Uterus (tissue), 2 donors: ENCODE data around the gene DNAJB14.

Source experiments
- POLR2A ChIP-seq, 2 donors: fragments of 450-650 bp; IDR thresholded peaks; one replicate each; pipeline ENCODE4 v1.6.1; 2016; ENCODE audit warnings: antibody characterized with exemption in 2 of 2, mild to moderate bottlenecking in 1 of 2, moderate library complexity in 1 of 2
- TF ChIP-seq, protein P1 (sequence below), 4 experiments: fragments of 200-600 bp in 2 of 4; fragments of 450-650 bp in 2 of 4; sonication (generic) in 2 of 4; IDR thresholded peaks; one replicate each; pipeline ENCODE4 v1.5.1; 2016 to 2019; ENCODE audit warnings: antibody characterized with exemption in 4 of 4, mild to moderate bottlenecking in 2 of 4, moderate library complexity in 1 of 4

DNA sequence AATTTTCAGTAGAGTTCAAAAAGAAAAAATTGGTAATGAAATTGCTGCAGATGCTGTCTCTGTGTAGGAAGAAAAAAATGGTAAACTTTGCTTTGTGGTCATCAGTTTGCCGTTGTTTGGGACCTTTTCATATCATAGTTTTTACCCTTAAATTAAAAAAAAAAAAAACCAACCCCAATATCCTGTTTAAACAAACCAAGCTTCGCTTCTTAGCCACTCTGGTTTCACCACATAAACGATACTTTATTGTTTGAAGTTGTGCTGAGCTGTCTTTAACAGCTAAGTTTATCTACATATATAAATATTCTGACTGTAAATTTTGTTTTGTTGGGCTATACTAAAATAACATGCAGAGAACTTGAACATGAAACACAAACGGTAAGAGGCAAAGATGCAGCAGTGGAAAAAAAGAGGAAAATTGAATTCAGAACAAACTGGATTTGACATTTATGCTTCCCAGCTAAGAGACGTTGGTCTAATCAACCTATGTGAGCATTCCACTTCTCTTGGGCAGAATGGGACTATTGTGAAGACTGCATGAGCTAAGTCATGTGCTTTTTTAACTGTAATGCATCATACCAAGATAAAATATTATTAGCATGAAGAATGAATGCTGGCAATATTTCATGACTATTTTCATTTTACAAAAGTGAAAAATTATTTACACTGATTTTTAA, 19.4 kb upstream of the DNAJB14 start:
- TF ChIP-seq POLR2A (IDR thresholded peaks at IDR 0.05) = no peak
- TF ChIP-seq, protein P1, sequence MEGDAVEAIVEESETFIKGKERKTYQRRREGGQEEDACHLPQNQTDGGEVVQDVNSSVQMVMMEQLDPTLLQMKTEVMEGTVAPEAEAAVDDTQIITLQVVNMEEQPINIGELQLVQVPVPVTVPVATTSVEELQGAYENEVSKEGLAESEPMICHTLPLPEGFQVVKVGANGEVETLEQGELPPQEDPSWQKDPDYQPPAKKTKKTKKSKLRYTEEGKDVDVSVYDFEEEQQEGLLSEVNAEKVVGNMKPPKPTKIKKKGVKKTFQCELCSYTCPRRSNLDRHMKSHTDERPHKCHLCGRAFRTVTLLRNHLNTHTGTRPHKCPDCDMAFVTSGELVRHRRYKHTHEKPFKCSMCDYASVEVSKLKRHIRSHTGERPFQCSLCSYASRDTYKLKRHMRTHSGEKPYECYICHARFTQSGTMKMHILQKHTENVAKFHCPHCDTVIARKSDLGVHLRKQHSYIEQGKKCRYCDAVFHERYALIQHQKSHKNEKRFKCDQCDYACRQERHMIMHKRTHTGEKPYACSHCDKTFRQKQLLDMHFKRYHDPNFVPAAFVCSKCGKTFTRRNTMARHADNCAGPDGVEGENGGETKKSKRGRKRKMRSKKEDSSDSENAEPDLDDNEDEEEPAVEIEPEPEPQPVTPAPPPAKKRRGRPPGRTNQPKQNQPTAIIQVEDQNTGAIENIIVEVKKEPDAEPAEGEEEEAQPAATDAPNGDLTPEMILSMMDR (IDR thresholded peaks at IDR 0.05) = no peak
